NCI-H510A (cell line): ENCODE results near the gene CFAP221.

Experiments
- DNase-seq: peaks from one replicate; lab custom pipeline; 2025; lab: John Stamatoyannopoulos, UW

The CFAP221 gene

GRCh38 chr2:119536707-119537106, 7.5 kb upstream of the CFAP221 start:
- DNase-seq, result no peak

GRCh38 chr2:119537792-119538191, 6.5 kb upstream of the CFAP221 start:
- DNase-seq, result no peak

GRCh38 chr2:119541476-119541875, 2.8 kb upstream of the CFAP221 start:
- DNase-seq, result no peak

GRCh38 chr2:119544939-119545475, 758 bp downstream of the CFAP221 start:
- no peak for DNase-seq

GRCh38 chr2:119545754-119546446, 1.7 kb downstream of the CFAP221 start:
- no peak for DNase-seq

- DNase-seq, result no peak
These were observed 2.2 kb downstream of the CFAP221 start for GRCh38 chr2:119546447-119546767.

- DNase-seq, result no peak
These were observed 4.4 kb downstream of the CFAP221 start for GRCh38 chr2:119548516-119549120.

GRCh38 chr2:119549241-119549640, 5.0 kb downstream of the CFAP221 start:
- no peak for DNase-seq

GRCh38 chr2:119550346-119550745, 6.1 kb downstream of the CFAP221 start:
- DNase-seq, result no peak

GRCh38 chr2:119550856-119551255, 6.6 kb downstream of the CFAP221 start:
- DNase-seq, result no peak

GRCh38 chr2:119552902-119553301, 8.7 kb downstream of the CFAP221 start:
- no peak for DNase-seq

GRCh38 chr2:119553687-119554344, 9.6 kb downstream of the CFAP221 start:
- DNase-seq, result no peak

GRCh38 chr2:119565481-119565880, 21.2 kb downstream of the CFAP221 start:
- DNase-seq, result no peak

GRCh38 chr2:119567292-119567691, 23.0 kb downstream of the CFAP221 start:
- no peak for DNase-seq

- no peak for DNase-seq
These were observed 30.0 kb downstream of the CFAP221 start for GRCh38 chr2:119574108-119574815.

- no peak for DNase-seq
These were observed 30.6 kb downstream of the CFAP221 start for GRCh38 chr2:119574864-119575263.

- DNase-seq, result no peak
These were observed 31.2 kb downstream of the CFAP221 start for GRCh38 chr2:119575439-119575838.

GRCh38 chr2:119579424-119580295, 35.4 kb downstream of the CFAP221 start:
- DNase-seq, result no peak

GRCh38 chr2:119580550-119581072, 36.4 kb downstream of the CFAP221 start:
- no peak for DNase-seq

GRCh38 chr2:119583291-119583690, 39.0 kb downstream of the CFAP221 start:
- no peak for DNase-seq

- DNase-seq, result no peak
These were observed 40.2 kb downstream of the CFAP221 start for GRCh38 chr2:119584469-119584868.
